ENCODE results near the gene GPC6. TPM values are rescaled to one million over a fixed set of nuclear protein-coding genes. Genes with fewer than 3 reads are reported as not detected.

Gene GPC6
- total RNA-seq: under 1 TPM; under 0.01 to 0.34 TPM

GRCh38 chr13:93226623-93227279 lies at the start of gene GPC6:
TSS of gene GPC6 (plus strand) at chr13:93226807.

Small RNA genes within 50 kb of the gene (small RNA-seq; reads per million reads assigned to genes)
- 0 reads per million in 2 donors for gene RNA5SP35
